Endothelial cell of umbilical vein (primary cell): Measurements from ENCODE around the gene DUSP28. TPM values are rescaled to one million over a fixed set of nuclear protein-coding genes. Genes with fewer than 3 reads are reported as not detected.

Experiments
- BruUV-seq: library from RNA; stranded (reverse); fragments of 400-500 nt; replicated peaks from 2 replicates; lab custom pipeline; 2021; lab: Mats Ljungman, UMichigan
- CTCF ChIA-PET: fragments of 300-600, 350-600 bp; sonication (Branson Sonifier 250); formaldehyde crosslinking; loops from one replicate; lab custom pipeline; 2021; ENCODE audit warnings: antibody characterized with exemption, inconsistent platforms; lab: Charles Lee
- POLR2A ChIA-PET: fragments of 300-600, 350-600 bp; sonication (Branson Sonifier 250); formaldehyde crosslinking; loops from one replicate; lab custom pipeline; 2021; ENCODE audit warnings: antibody characterized with exemption, inconsistent platforms; lab: Charles Lee
- DNase-seq: peaks from one replicate; pipeline ENCODE4 v3.0.0-alpha.2; 2011; ENCODE audit warnings: low read depth, low spot score
- FAIRE-seq: peaks from 2 replicates; lab custom pipeline; 2011; peaks lifted over from hg19 to GRCh38; lab: Jason Lieb, UNC
- H2AFZ ChIP-seq: 2 replicates; pipeline ENCODE4 v1.6.0; 2012; ENCODE audit warnings: low read depth, low read length, control low read depth, inconsistent platforms
- H3K27ac ChIP-seq: 2 replicates; pipeline ENCODE4 v1.5.1; 2011; ENCODE audit warnings: low read depth, mild to moderate bottlenecking, control low read depth, low read length, moderate library complexity; ENCODE audit not compliant: insufficient read depth
- H3K27me3 ChIP-seq, 2 experiments: 2 replicates each; pipeline versions ENCODE4 v1.6.0 to v1.6.1; 2011; ENCODE audit warnings: low read length in 2 of 2, mixed read lengths in 1 of 2; ENCODE audit not compliant: control insufficient read depth in 2 of 2, insufficient read depth in 2 of 2
- H3K36me3 ChIP-seq, 2 experiments: 2 replicates in 1 of 2; 3 replicates in 1 of 2; pipeline ENCODE4 v1.5.1; 2011; ENCODE audit warnings: low read length in 2 of 2, mild to moderate bottlenecking in 1 of 2, moderate library complexity in 1 of 2; ENCODE audit not compliant: control insufficient read depth in 2 of 2, insufficient read depth in 2 of 2; ENCODE audit errors: extremely low read depth in 1 of 2
- H3K4me1 ChIP-seq: 3 replicates; pipeline ENCODE4 v1.5.1; 2011; ENCODE audit warnings: mild to moderate bottlenecking, low read length; ENCODE audit not compliant: control insufficient read depth, insufficient read depth; ENCODE audit errors: extremely low read depth
- H3K4me2 ChIP-seq: 2 replicates; pipeline ENCODE4 v1.6.1; 2011; ENCODE audit warnings: low read length, control low read depth, mixed read lengths; ENCODE audit not compliant: insufficient read depth
- H3K4me3 ChIP-seq, 3 experiments: fragments of 200-600 bp in 1 of 3; sonication (generic), shearing (Covaris generic) in 1 of 3; replicated peaks in 1 of 3; 2 replicates each; pipeline ENCODE4 v1.5.1; 2011 to 2016; ENCODE audit warnings: control low read depth in 3 of 3, low read length in 3 of 3, mild to moderate bottlenecking in 2 of 3, inconsistent platforms in 1 of 3, low read depth in 1 of 3, moderate library complexity in 1 of 3; ENCODE audit not compliant: insufficient read depth in 1 of 3
- H3K79me2 ChIP-seq: 2 replicates; pipeline ENCODE4 v1.6.0; 2012; ENCODE audit warnings: low read length, inconsistent platforms; ENCODE audit not compliant: control insufficient read depth, insufficient read depth
- H3K9ac ChIP-seq: replicated peaks from 2 replicates; pipeline ENCODE3; 2011; ENCODE audit warnings: low read length, control low read depth; ENCODE audit not compliant: insufficient read depth; ENCODE audit errors: extremely low read depth
- H3K9me1 ChIP-seq: replicated peaks from 3 replicates; pipeline ENCODE4 v1.6.0; 2011; ENCODE audit warnings: mild to moderate bottlenecking, low read length; ENCODE audit not compliant: control insufficient read depth, insufficient read depth; ENCODE audit errors: extremely low read depth
- H3K9me3 ChIP-seq: replicated peaks from 2 replicates; pipeline ENCODE4 v1.5.1; 2012; ENCODE audit warnings: low read length, inconsistent platforms; ENCODE audit not compliant: control insufficient read depth, insufficient read depth
- H4K20me1 ChIP-seq: replicated peaks from 2 replicates; pipeline ENCODE3; 2011; ENCODE audit warnings: mild to moderate bottlenecking, low read length; ENCODE audit not compliant: control insufficient read depth, insufficient read depth; ENCODE audit errors: extremely low read depth
- CTCF ChIP-seq, 2 donors: IDR thresholded peaks; 1 replicate in 1 of 2; 2 replicates in 1 of 2; pipeline ENCODE4 v1.5.1; 2011; ENCODE audit warnings: low read length in 2 of 2, mild to moderate bottlenecking in 2 of 2, moderate library complexity in 2 of 2, control low read depth in 1 of 2, inconsistent platforms in 1 of 2, low read depth in 1 of 2; ENCODE audit not compliant: insufficient read depth in 1 of 2; ENCODE audit errors: extremely low read depth in 1 of 2
- EZH2 ChIP-seq: IDR thresholded peaks from 2 replicates; pipeline ENCODE4 v1.6.1; 2012; ENCODE audit warnings: borderline replicate concordance, low read depth, mild to moderate bottlenecking, moderate library complexity, low read length, inconsistent platforms; ENCODE audit not compliant: severe bottlenecking
- FOS ChIP-seq: IDR thresholded peaks from 2 replicates; pipeline ENCODE4 v1.6.1; 2011; ENCODE audit warnings: mild to moderate bottlenecking, low read length, moderate library complexity, borderline replicate concordance; ENCODE audit not compliant: insufficient read depth
- GATA2 ChIP-seq: IDR thresholded peaks from 2 replicates; pipeline ENCODE4 v1.7.0; 2011; ENCODE audit warnings: low read depth, mild to moderate bottlenecking, moderate library complexity, mixed read lengths, low read length; ENCODE audit not compliant: insufficient read length, insufficient read depth
- JUN ChIP-seq: IDR thresholded peaks from 2 replicates; pipeline ENCODE4 v1.6.1; 2011; ENCODE audit warnings: borderline replicate concordance, low read depth; ENCODE audit not compliant: insufficient read length, insufficient read depth
- MAX ChIP-seq: IDR thresholded peaks from 2 replicates; pipeline ENCODE4 v1.6.1; 2011; ENCODE audit not compliant: insufficient read depth, insufficient read length
- MYC ChIP-seq: IDR thresholded peaks from one replicate; pipeline ENCODE4 v1.6.1; 2011; ENCODE audit warnings: mild to moderate bottlenecking, low read depth, low read length
- POLR2A ChIP-seq: IDR thresholded peaks from 2 replicates; pipeline ENCODE4 v1.6.1; 2012; ENCODE audit warnings: low read depth, mild to moderate bottlenecking, control low read depth, low read length
- POLR2AphosphoS5 ChIP-seq: IDR thresholded peaks from 2 replicates; pipeline ENCODE4 v1.6.1; 2012; ENCODE audit warnings: low read depth, mild to moderate bottlenecking, control low read depth, low read length, moderate library complexity; ENCODE audit not compliant: insufficient read depth
- dilution Hi-C: fragments of 300-500 bp; cut with MboI; formaldehyde crosslinking; loops from one replicate; pipeline ENCODE4 v1.15.0; 2019; ENCODE audit warnings: low sequenced_read_pairs; ENCODE audit not compliant: extremely low pct_ligation_motif_present
- intact Hi-C: fragments of 100-400 bp; cut with micrococcal nuclease; formaldehyde crosslinking; loops from one replicate; pipeline ENCODE4 v1.10.0; 2022
- polyA plus RNA-seq, 4 experiments: library from polyadenylated mRNA; depleted of rRNA in 3 of 4; stranded (reverse) in 3 of 4; unstranded in 1 of 4; fragments of >200 nt; gene quantifications; 2 replicates each; pipeline versions ENCODE4 v1.2.1 to v1.2.3, GENCODE V29; 2011 to 2012; ENCODE audit warnings: missing spikeins in 1 of 4
- total RNA-seq: library from RNA; stranded (reverse); gene quantifications from 2 replicates; pipeline ENCODE4 v1.2.3, GENCODE V29; 2021

Gene DUSP28
- total and polyA plus RNA-seq, 2 donors (not counting 3 experiments of a cell fraction or from before 2014, with no cell fraction given): 2.2 to 4.3 TPM

- H3K9me1 ChIP-seq: no peaks in the 10 kb centered on the region
- H4K20me1 ChIP-seq: no peaks in the 10 kb centered on the region
- H3K36me3 ChIP-seq: peaks cover 0 to 8% of the 10 kb centered on the region in 2 experiments
- no peak overlapping the region for H3K27ac ChIP-seq
- no peaks in the 10 kb centered on the region for H3K9me3 ChIP-seq
- no peak overlapping the region for H3K9ac ChIP-seq
- H3K4me1 ChIP-seq: peaks cover 2% of the 10 kb centered on the region
- H3K4me2 ChIP-seq: no peak overlapping the region
- H2AFZ ChIP-seq: no peak overlapping the region
- dilution Hi-C loops: no loop called here
- DNase-seq (no peak), FAIRE-seq (no peak)
- POLR2A ChIA-PET: interaction anchor here (0.7 kb wide), 1 partner anchor 36 kb away, joined by 7 read pairs; no protein-coding TSS in a partner anchor
- TF ChIP-seq CTCF (IDR thresholded peaks at IDR 0.05; ENCODE audit: extremely low read depth in 1 of 2, insufficient read depth in 1 of 2, low read depth in 1 of 2, low read length in 2 of 2) (no peak), POLR2AphosphoS5 (no peak), FOS (no peak), JUN (no peak), POLR2A (no peak), MYC (no peak), EZH2 (no peak), GATA2 (no peak), MAX (no peak)
- CTCF ChIA-PET: interaction anchor here (1.3 kb wide), 1 partner anchor 89 kb away, joined by 4 read pairs; no protein-coding TSS in a partner anchor
- no TSS peak for BruUV-seq
- no peak overlapping the region for H3K4me3 ChIP-seq
- H3K27me3 ChIP-seq: no peaks in the 10 kb centered on the region
- intact Hi-C loops: loop anchor here (5.0 kb wide), 1 partner anchor 310 kb away; no protein-coding TSS in a partner anchor
- no peaks in the 10 kb centered on the region for H3K79me2 ChIP-seq
Observed at GRCh38 chr2:240602266-240603050, 42.3 kb downstream of the DUSP28 start.
